ENCODE results near the gene GHRHR. TPM values are rescaled to one million over a fixed set of nuclear protein-coding genes. Genes with fewer than 3 reads are reported as not detected.

The GHRHR gene
- total and polyA plus RNA-seq, 10 of the 15 experiments (the other 5 are each of a cell fraction or from before 2014, with no cell fraction given) = not detected

DNA sequence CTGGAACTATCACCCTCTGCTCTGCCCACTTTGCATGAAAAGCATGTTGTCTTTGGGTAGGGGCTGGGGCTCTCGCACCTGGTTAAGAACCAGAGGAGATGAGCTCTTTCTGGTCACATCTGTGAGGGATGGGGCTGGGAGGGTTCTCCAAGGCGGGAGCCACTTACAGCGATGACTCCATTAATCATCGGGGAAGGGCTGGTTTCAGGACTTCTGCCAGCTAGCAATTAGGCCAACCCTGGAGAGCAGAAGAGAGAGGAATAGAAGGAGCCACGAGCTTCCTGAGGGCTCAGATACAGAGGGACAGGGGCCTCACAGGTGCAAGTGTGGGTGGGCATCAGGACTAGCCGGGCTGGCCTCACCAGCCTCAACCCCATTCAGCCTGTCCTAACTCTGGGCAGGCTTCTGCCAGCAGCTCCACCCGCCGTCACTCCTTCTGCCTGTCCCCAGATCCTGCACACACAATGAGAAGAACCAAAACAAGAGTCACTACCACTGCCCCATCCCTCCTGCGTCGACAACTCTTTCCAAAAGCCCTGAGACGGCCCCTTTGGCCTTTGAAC, 43.7 kb upstream of the GHRHR start (continued):
- TF ChIP-seq, protein P1, sequence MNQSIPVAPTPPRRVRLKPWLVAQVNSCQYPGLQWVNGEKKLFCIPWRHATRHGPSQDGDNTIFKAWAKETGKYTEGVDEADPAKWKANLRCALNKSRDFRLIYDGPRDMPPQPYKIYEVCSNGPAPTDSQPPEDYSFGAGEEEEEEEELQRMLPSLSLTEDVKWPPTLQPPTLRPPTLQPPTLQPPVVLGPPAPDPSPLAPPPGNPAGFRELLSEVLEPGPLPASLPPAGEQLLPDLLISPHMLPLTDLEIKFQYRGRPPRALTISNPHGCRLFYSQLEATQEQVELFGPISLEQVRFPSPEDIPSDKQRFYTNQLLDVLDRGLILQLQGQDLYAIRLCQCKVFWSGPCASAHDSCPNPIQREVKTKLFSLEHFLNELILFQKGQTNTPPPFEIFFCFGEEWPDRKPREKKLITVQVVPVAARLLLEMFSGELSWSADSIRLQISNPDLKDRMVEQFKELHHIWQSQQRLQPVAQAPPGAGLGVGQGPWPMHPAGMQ (IDR thresholded peaks at IDR 0.05; ENCODE audit: borderline replicate concordance) = no peak
- TF ChIP-seq YBX1 (IDR thresholded peaks at IDR 0.05) (no peak), ZSCAN29 (IDR thresholded peaks at IDR 0.05) (no peak), ZZZ3 (IDR thresholded peaks at IDR 0.05; ENCODE audit: control insufficient read depth, insufficient read length, low read depth) (no peak), CHD4 (IDR thresholded peaks at IDR 0.05) (no peak)

DNA sequence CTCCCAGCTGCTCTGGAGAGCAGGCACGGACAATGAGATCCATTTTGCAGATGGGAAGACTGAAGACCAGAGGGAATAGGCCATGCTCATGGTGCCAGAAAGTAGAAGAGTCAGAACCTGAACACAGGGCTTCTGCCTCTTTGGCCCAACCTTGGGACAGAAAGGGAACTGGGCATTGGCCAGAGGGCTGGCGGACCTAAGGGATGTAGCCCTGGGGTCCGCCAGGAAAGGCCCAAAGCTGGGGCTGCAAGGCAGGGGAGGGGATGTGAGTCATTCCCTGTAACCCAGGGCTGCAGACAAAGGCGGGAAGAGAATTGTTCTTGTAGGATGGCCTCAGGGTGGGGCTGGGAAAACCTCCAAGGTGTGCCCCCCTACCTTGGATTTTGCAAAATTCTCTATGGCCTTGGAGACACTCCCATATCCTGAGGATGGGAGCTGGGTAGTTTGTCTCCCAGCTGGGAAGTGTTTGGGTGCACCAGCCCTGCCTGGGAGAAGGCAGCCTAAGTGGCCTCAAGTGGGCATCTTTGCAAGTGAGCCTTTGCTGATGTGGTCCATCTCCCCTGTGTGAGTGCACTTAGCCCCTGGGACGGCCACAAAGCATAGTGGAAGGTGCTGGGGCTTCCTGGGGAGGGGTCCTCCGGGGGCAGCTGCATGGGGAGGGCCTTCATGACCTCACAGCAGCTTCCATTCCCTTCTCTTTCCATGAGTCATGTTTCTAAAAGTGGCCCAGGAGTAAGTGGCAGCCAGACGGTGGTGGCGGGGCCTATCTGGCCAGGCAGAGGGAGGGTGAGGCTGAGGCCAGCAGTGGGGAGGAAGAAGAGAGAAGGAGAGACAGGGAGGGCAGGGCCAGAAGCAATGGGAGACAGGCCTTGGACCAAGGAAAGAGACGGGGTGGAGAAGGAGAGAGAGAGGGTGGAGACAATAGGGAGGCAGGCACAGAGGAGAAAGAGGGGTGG, 42.9 kb upstream of the GHRHR start:
- ATAC-seq (no peak), FAIRE-seq (no peak), DNase-seq (ENCODE audit: low read depth, low spot score) (no peak)
- in situ Hi-C loops (cut with MboI) = no loop called here
- H3K27me3 ChIP-seq (replicated peaks in 1 of 2; ENCODE audit: control insufficient read depth in 2 of 2, insufficient read depth in 2 of 2, low read length in 1 of 2) = no peaks in the 10 kb centered on the region; a peak in 1 of 4 replicates
- intact Hi-C loops (cut with micrococcal nuclease; ENCODE audit: unreplicated experiment) = no loop called here
- H4K20me1 ChIP-seq (ENCODE audit: control insufficient read depth, insufficient read depth) = no peaks in the 10 kb centered on the region
- H3K79me2 ChIP-seq (ENCODE audit: control insufficient read depth, insufficient read depth, low read length) = no peaks in the 10 kb centered on the region
- no peaks in the 10 kb centered on the region for H3K4me1 ChIP-seq (ENCODE audit: control insufficient read depth, insufficient read depth, low read length)
- H3K4me2 ChIP-seq (ENCODE audit: control insufficient read depth, insufficient read depth) = no peak overlapping the region
- no peak overlapping the region for H3K4me3 ChIP-seq
- H3K36me3 ChIP-seq (ENCODE audit: control insufficient read depth in 2 of 2, insufficient read depth in 2 of 2, low read length in 1 of 2) = no peaks in the 10 kb centered on the region
- H3K9me3 ChIP-seq (replicated peaks; ENCODE audit: control insufficient read depth, insufficient read depth, low read length) = no peaks in the 10 kb centered on the region
- WGBS (ENCODE audit: insufficient coverage, insufficient replicate concordance, low lambda C conversion rate, missing lambda C conversion rate) = 7% methylated on average over 8 of the region's 9 CpGs
- no peak overlapping the region for H3K27ac ChIP-seq (ENCODE audit: control insufficient read depth, insufficient read depth)
- POLR2A ChIA-PET = interaction anchor here (0.6 kb wide), 1 partner anchor 127 kb away, joined by 3 read pairs; no protein-coding TSS in a partner anchor
- no peak overlapping the region for H3K9ac ChIP-seq (ENCODE audit: control insufficient read depth, insufficient read depth, low read length)
- SMC1A ChIA-PET (ENCODE audit: uncharacterized antibody, unreplicated experiment) = interaction anchor here (1.0 kb wide), 1 partner anchor 201 kb away, joined by 3 read pairs; no protein-coding TSS in a partner anchor
- H2AFZ ChIP-seq (ENCODE audit: control insufficient read depth, low read depth, low read length) = no peak overlapping the region
- RAD21 ChIA-PET (ENCODE audit: unreplicated experiment) = no interaction called here
- BruUV-seq (replicated peaks) = no TSS peak
- CTCF ChIA-PET = no interaction called here
- TF ChIP-seq MYC (IDR thresholded peaks at IDR 0.05; ENCODE audit: insufficient read depth, insufficient read length, insufficient replicate concordance, low read length, severe bottlenecking) (no peak), MEF2B (IDR thresholded peaks at IDR 0.05; ENCODE audit: partially characterized antibody, poor library complexity, severe bottlenecking) (no peak), HDAC2 (IDR thresholded peaks at IDR 0.05) (no peak), MTA3 (IDR thresholded peaks at IDR 0.05; ENCODE audit: borderline replicate concordance, low read length) (no peak), NFIC (IDR thresholded peaks at IDR 0.05; ENCODE audit: low read depth, low read length) (no peak), ZNF217 (IDR thresholded peaks at IDR 0.05) (no peak), PAX8 (IDR thresholded peaks at IDR 0.05) (no peak), ZNF622 (IDR thresholded peaks at IDR 0.05) (no peak), NR2C2 (IDR thresholded peaks at IDR 0.05; ENCODE audit: borderline replicate concordance, control insufficient read depth, insufficient read length, low read depth) (no peak), STAT3 (IDR thresholded peaks at IDR 0.05; ENCODE audit: low read depth, low read length) (no peak), ETV6 (conservative IDR thresholded peaks at IDR 0.05 in 1 of 2, IDR thresholded peaks at IDR 0.05 in 1 of 2; ENCODE audit: borderline replicate concordance in 1 of 2, low read depth in 1 of 2) (no peak), RUNX3 (IDR thresholded peaks at IDR 0.05; ENCODE audit: low read length) (no peak), ATF7 (IDR thresholded peaks at IDR 0.05; ENCODE audit: low read depth) (no peak), ESRRA (IDR thresholded peaks at IDR 0.05; ENCODE audit: low read length) (no peak)
- TF ChIP-seq, protein P2, sequence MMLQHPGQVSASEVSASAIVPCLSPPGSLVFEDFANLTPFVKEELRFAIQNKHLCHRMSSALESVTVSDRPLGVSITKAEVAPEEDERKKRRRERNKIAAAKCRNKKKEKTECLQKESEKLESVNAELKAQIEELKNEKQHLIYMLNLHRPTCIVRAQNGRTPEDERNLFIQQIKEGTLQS (IDR thresholded peaks at IDR 0.05; ENCODE audit: borderline replicate concordance, extremely low read depth, low read depth, low read length) = no peak

Data from GM12878 (cell line).